ENCODE measurements around the gene KLHL8. TPM values are rescaled to one million over a fixed set of nuclear protein-coding genes. Genes with fewer than 3 reads are reported as not detected.

The KLHL8 gene
- total RNA-seq, 4 donors from 2014 or later: 9.4 to 18.7 (median 13.6) TPM

- 79 to 91% methylated on average over 2 of the region's 2 CpGs for WGBS, 2 donors (ENCODE audit: low coverage in 1 of 2)
- no peak for DNase-seq
- Histone ChIP-seq H3K27ac (no peak overlapping the region), H3K4me3 (no peak overlapping the region), H3K4me1 (no peaks in the 10 kb centered on the region), H3K36me3 (no peaks in the 10 kb centered on the region), H3K27me3 (no peaks in the 10 kb centered on the region), H3K9me3 (no peaks in the 10 kb centered on the region)
- intact Hi-C loops (cut with DNase I; ENCODE audit: low total_unique reads): no loop called here
- TF ChIP-seq POLR2AphosphoS5 (IDR thresholded peaks at IDR 0.05): no peak
- no peak for TF ChIP-seq EP300 (IDR thresholded peaks at IDR 0.05; ENCODE audit: low read depth)
- no peak for TF ChIP-seq POLR2A (IDR thresholded peaks at IDR 0.05)
- TF ChIP-seq, protein P1, sequence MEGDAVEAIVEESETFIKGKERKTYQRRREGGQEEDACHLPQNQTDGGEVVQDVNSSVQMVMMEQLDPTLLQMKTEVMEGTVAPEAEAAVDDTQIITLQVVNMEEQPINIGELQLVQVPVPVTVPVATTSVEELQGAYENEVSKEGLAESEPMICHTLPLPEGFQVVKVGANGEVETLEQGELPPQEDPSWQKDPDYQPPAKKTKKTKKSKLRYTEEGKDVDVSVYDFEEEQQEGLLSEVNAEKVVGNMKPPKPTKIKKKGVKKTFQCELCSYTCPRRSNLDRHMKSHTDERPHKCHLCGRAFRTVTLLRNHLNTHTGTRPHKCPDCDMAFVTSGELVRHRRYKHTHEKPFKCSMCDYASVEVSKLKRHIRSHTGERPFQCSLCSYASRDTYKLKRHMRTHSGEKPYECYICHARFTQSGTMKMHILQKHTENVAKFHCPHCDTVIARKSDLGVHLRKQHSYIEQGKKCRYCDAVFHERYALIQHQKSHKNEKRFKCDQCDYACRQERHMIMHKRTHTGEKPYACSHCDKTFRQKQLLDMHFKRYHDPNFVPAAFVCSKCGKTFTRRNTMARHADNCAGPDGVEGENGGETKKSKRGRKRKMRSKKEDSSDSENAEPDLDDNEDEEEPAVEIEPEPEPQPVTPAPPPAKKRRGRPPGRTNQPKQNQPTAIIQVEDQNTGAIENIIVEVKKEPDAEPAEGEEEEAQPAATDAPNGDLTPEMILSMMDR (IDR thresholded peaks at IDR 0.05): no peak
- in situ Hi-C loops (cut with MboI; ENCODE audit: low pct_ligation_motif_present in 1 of 4, low pct_unique_long_range_greater_than_20kb in 1 of 4, low sequenced_read_pairs in 3 of 4): no loop called here
Measured at GRCh38 chr4:87180767-87181166, 39.7 kb downstream of the KLHL8 start.

- TF ChIP-seq, protein P1 (IDR thresholded peaks at IDR 0.05): no peak
- TF ChIP-seq POLR2AphosphoS5 (IDR thresholded peaks at IDR 0.05): no peak
- TF ChIP-seq POLR2A (IDR thresholded peaks at IDR 0.05): no peak
- TF ChIP-seq EP300 (IDR thresholded peaks at IDR 0.05; ENCODE audit: low read depth): no peak
- Histone ChIP-seq H3K27ac (no peak overlapping the region), H3K36me3 (no peaks in the 10 kb centered on the region), H3K4me1 (no peaks in the 10 kb centered on the region), H3K4me3 (no peak overlapping the region), H3K27me3 (no peaks in the 10 kb centered on the region), H3K9me3 (no peaks in the 10 kb centered on the region)
- in situ Hi-C loops (cut with MboI; ENCODE audit: low pct_ligation_motif_present in 1 of 4, low pct_unique_long_range_greater_than_20kb in 1 of 4, low sequenced_read_pairs in 3 of 4) (no loop called here), intact Hi-C loops (cut with DNase I; ENCODE audit: low total_unique reads) (no loop called here)
- 77% methylated on average over 1 of the region's 1 CpG; no CpG with 5 or more reads in 1 of the 2 donors for WGBS, 2 donors (ENCODE audit: low coverage in 1 of 2)
- no peak for DNase-seq
Measured at GRCh38 chr4:87179751-87180150, 40.7 kb downstream of the KLHL8 start.

GRCh38 chr4:87174672-87175071 lies 45.7 kb downstream of the KLHL8 start:
- Histone ChIP-seq H3K4me1 (no peaks in the 10 kb centered on the region), H3K36me3 (peaks cover 0 to 4% (median 0%) of the 10 kb centered on the region in 4 donors), H3K27me3 (no peaks in the 10 kb centered on the region), H3K4me3 (no peak overlapping the region), H3K27ac (no peak overlapping the region), H3K9me3 (no peaks in the 10 kb centered on the region)
- in situ Hi-C loops (cut with MboI; ENCODE audit: low pct_ligation_motif_present in 1 of 4, low pct_unique_long_range_greater_than_20kb in 1 of 4, low sequenced_read_pairs in 3 of 4): loop anchor here in 1 of 4 donors (25.0 kb wide), 1 partner anchor 288 kb away; no protein-coding TSS in a partner anchor
- intact Hi-C loops (cut with DNase I; ENCODE audit: low total_unique reads): no loop called here
- 97 to 100% methylated on average over 2 of the region's 2 CpGs for WGBS, 2 donors (ENCODE audit: low coverage in 1 of 2)
- no peak for DNase-seq
- TF ChIP-seq POLR2AphosphoS5 (IDR thresholded peaks at IDR 0.05) (no peak), EP300 (IDR thresholded peaks at IDR 0.05; ENCODE audit: low read depth) (no peak), POLR2A (IDR thresholded peaks at IDR 0.05) (no peak)
- TF ChIP-seq, protein P1 (IDR thresholded peaks at IDR 0.05): no peak

GRCh38 chr4:87171944-87172343 lies 48.5 kb downstream of the KLHL8 start:
- H3K36me3 ChIP-seq: peaks cover 0 to 16% (median 0%) of the 10 kb centered on the region in 4 donors
- H3K4me3 ChIP-seq: no peak overlapping the region
- no peaks in the 10 kb centered on the region for H3K9me3 ChIP-seq
- no peaks in the 10 kb centered on the region for H3K4me1 ChIP-seq
- TF ChIP-seq POLR2A (IDR thresholded peaks at IDR 0.05): no peak
- no peak for TF ChIP-seq EP300 (IDR thresholded peaks at IDR 0.05; ENCODE audit: low read depth)
- no peak for TF ChIP-seq POLR2AphosphoS5 (IDR thresholded peaks at IDR 0.05)
- TF ChIP-seq, protein P1 (IDR thresholded peaks at IDR 0.05): no peak
- WGBS, 2 donors (ENCODE audit: low coverage in 1 of 2): 98 to 100% methylated on average over 1 to 2 of the region's 2 CpGs
- H3K27me3 ChIP-seq: no peaks in the 10 kb centered on the region
- no peak for DNase-seq
- in situ Hi-C loops (cut with MboI; ENCODE audit: low pct_ligation_motif_present in 1 of 4, low pct_unique_long_range_greater_than_20kb in 1 of 4, low sequenced_read_pairs in 3 of 4) (loop anchor here in 1 of 4 donors (25.0 kb wide), 1 partner anchor 290 kb away; no protein-coding TSS in a partner anchor), intact Hi-C loops (cut with DNase I; ENCODE audit: low total_unique reads) (no loop called here)
- H3K27ac ChIP-seq: no peak overlapping the region

Measured in transverse colon (tissue), 4 donors.